GM21367 (cell line): Measurements from ENCODE around the gene APOBEC4.
"Not testable (repeated sequence)": the region's sequence is repeated elsewhere in the genome, so short reads cannot be mapped to it uniquely, and the experiment has no call there.

ENCODE experiments used
- ATAC-seq: cut with Tn5 transposase; IDR thresholded peaks from one replicate; pipeline ENCODE4 v1.9.1; 2021; ENCODE audit not compliant: unreplicated experiment

Gene APOBEC4, protein sequence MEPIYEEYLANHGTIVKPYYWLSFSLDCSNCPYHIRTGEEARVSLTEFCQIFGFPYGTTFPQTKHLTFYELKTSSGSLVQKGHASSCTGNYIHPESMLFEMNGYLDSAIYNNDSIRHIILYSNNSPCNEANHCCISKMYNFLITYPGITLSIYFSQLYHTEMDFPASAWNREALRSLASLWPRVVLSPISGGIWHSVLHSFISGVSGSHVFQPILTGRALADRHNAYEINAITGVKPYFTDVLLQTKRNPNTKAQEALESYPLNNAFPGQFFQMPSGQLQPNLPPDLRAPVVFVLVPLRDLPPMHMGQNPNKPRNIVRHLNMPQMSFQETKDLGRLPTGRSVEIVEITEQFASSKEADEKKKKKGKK

GRCh38 chr1:183652547-183653461 lies at the start of gene APOBEC4:
APOBEC4 (minus strand) TSS chr1:183653316; CDS start chr1:183648781, 4,535 bp downstream.
- ATAC-seq: no peak

DNA sequence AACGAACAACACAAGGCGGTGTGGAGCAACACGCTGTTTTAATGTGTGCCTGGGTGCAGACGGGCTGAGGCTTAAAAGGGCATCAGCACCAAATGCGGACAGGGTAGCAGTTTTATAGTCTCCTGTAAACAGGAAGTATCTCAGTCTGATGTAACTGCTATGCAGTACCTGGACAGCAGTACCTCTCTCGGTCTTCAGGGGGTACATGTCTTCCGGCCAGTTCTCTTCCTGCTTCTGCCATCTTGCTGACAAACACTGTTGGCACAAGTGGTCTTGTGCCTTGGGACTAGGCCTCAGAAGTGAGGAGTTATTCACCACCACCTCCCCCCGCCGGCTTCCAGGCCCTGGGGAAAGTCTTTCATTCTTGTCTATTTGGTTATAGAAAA lies 49.7 kb upstream of the APOBEC4 start:
- ATAC-seq: no peak

GRCh38 chr1:183702087-183702812 lies 49.1 kb upstream of the APOBEC4 start:
- ATAC-seq: no peak

DNA sequence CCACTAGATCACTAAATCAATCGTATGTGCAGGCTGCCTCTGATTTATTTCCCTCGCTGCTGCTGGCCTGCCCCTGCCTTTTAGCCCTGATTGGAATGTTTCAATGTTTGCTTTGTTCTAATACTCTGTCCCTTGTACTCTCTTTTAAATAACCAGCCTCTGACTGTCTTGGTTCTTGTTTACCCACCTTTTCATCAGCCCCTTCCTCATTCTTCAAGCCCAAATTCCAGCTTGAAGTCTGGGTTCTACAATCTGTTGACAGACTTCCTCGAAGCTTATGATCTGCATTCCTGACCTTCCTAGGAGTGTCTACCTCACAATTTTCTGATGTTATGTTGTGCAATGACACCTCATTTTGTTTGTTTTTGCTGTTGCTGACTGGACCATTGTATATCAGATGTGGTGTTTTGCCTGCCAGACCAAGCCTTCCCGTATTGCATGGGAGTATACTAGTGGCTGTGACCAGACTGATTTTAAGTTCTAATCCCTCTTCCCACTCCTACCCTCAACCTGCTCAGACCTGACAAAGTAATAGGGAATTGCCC lies 46.6 kb upstream of the APOBEC4 start:
- ATAC-seq: no peak

GRCh38 chr1:183697814-183698590 lies 44.9 kb upstream of the APOBEC4 start:
- ATAC-seq: no peak

- no peak for ATAC-seq
Measured at GRCh38 chr1:183696981-183697380, 43.9 kb upstream of the APOBEC4 start.

DNA sequence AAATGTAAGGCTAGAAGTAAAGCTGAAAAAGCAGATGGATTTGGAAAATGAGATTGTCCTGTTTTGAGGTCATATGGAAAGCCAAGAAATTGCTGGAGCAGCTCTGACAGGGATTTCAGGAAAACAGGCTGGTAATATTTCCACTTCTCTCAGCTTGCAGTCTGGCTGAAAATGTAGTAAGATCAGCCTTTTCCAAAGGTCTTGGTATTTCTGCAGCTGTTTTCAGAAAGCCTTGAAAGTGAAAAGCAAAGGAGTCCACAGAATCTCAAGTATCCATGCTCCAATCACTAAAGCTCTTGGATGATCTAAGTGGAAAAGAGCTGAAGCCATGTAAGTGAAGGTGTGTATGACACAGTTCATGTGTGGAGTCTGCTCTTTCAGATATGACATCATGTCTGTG lies 41.6 kb upstream of the APOBEC4 start:
- ATAC-seq: no peak

DNA sequence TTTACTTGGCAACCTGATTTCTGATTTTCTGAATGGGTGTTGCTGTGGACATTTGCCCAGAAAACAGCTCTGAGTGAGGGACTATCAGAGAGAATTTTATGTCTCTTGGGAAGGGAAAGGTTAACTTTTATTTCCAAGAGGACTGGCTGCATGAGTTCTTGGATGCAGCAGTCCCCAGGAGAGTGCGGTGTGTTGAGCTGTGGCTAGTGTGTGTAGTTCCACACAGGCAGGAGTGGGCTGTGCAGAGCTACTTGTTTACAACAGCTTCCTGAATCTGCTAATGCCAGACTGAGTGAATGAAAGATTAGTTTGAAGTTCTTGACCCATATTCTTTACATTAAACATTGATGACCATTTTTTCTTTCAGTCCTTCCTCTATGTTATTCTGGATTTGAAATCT lies 41.0 kb upstream of the APOBEC4 start:
- no peak for ATAC-seq

GRCh38 chr1:183693521-183693920 lies 40.4 kb upstream of the APOBEC4 start:
- no peak for ATAC-seq

GRCh38 chr1:183689762-183690204 lies 36.7 kb upstream of the APOBEC4 start:
- peak; percentile 52 for ATAC-seq

DNA sequence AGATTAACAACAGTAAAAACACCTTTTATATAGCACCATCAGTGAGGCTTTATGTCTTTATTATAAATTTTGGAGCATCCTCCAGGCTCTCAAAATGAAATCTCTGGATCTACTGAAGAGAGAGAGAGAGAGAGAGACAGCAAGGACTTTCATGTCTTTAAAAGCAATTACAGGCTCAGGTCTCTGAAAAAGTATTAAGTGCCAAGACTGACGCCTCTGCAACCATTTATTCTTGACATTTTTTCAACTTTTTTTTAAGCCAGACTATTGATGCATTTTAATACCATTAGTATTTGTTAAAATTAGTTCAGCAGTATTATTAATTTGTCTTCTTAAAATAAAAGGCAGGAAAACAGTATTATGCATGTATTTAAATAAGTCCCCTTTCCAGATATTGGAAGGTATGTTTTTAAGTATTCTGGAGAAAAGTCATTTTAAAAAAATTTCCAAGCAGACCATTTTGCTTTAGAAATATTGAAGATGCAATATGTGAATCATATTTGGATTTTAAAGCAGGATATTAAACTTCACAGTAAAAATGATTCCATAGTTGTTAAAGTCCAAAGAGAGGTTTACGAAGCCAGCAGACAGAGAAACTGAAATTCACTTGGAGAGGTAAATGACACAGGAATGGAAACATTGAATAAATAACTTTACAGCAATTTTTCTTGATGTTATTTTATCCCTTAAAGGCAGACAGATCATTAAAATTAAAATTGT lies 35.4 kb upstream of the APOBEC4 start:
- no peak for ATAC-seq

- no peak for ATAC-seq
Measured at GRCh38 chr1:183687546-183688304, 34.6 kb upstream of the APOBEC4 start.

DNA sequence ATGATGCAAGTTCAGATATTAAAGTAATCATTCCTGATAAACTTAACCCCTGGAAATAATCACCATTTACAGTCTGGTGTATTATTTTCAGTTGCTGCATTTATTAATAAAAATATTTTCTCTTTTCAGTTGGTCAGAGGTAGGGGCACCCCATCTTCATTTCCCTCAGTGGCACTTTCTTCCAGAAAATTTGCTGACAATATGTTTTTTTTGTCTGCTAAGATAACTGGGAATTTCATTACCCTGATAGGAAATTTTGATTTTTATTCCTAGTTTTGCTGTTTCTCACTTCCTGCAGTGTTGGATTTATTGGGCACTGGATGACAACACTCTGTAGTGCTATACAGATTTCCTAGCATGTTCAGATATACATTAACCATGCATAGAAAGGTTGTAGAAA lies 33.1 kb upstream of the APOBEC4 start:
- ATAC-seq: no peak

DNA sequence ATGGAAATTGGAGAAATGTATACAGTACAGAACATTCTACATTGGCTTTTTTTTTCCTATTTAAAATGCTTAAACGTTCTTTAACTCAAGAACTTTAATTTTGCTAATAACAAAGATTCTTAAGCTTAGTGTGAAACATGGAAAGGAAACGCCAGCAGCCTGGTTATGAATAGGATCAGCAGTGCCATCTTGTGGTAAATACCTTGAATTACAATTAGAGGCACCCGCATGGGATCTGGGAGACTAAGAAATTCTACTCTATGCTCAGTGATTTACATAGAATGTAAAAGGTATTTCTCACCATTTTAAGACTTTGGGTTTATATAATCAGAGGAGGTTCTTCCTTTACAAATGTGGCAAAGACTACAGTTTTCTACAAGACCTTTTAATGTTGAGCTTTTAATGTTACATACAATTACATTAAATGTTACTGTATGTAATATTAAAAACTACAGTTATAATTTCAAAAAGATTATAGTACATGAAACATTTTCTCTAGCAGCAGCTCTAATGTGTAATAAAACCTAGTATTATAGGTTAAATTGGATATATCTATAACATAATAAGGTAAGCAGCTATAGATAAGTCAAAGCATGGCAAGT lies 32.1 kb upstream of the APOBEC4 start:
- no peak for ATAC-seq

- ATAC-seq: not testable (repeated sequence)
Measured at GRCh38 chr1:183679363-183679762, 26.2 kb upstream of the APOBEC4 start.

DNA sequence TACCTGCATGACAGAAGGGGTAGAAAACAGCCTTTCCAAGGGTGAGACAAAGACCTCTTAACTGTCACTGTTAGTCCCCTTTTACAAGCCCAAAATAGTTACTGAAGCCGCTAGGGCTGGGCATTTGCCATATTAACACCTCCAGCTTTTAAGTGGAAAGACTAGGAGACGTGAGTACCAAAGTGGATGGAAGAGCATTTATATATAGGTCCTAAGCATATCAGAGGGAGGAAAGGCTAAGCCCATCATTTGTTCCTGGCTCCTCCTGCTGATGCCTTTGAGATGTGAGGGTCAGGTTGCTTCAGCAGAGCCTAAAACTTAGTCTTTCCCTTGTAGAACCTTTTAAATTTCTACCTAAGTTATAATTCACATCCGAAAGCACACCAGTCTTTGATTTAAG lies 25.7 kb upstream of the APOBEC4 start:
- no peak for ATAC-seq

DNA sequence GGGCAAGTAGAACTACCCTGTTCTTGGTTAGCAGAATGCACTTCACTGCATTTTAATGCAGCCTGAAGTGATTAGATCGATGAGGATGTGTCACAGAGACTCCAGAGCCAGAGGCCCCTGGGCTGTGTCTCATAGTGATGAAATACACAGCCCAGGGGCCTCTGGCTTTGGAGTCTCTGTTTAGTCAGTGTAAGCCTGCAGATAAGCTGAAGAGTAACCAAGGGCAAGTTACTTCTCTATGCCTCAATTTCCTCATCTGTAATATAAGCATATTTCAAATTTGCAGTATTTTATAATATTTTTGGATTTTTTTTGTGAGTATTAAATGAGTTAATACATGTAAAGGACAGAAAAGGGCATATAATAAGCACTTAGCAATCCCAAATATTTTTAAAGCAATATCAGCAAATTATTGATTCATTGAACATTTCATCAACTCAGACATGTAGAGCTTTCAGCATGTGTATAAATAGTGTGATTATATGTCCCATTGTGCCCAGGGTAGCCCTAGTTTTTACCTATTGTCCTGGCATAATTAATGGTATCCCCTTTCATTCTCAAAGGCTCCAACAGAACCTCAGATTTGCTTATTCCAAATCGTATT lies 23.6 kb upstream of the APOBEC4 start:
- no peak for ATAC-seq
